GM18505 (cell line): ENCODE results near the gene POLR2F.
"Not testable (repeated sequence)": the region's sequence is repeated elsewhere in the genome, so short reads cannot be mapped to it uniquely, and the experiment has no call there.

Experiments used
- ATAC-seq: cut with Tn5 transposase; IDR thresholded peaks from one replicate; pipeline ENCODE4 v1.9.1; 2021; ENCODE audit not compliant: unreplicated experiment
- POLR2A ChIP-seq: IDR thresholded peaks from 4 replicates; pipeline ENCODE4 v1.6.1; 2011; ENCODE audit warnings: borderline replicate concordance; ENCODE audit not compliant: insufficient read depth, insufficient read length; ENCODE audit errors: extremely low read depth

Gene POLR2F

DNA sequence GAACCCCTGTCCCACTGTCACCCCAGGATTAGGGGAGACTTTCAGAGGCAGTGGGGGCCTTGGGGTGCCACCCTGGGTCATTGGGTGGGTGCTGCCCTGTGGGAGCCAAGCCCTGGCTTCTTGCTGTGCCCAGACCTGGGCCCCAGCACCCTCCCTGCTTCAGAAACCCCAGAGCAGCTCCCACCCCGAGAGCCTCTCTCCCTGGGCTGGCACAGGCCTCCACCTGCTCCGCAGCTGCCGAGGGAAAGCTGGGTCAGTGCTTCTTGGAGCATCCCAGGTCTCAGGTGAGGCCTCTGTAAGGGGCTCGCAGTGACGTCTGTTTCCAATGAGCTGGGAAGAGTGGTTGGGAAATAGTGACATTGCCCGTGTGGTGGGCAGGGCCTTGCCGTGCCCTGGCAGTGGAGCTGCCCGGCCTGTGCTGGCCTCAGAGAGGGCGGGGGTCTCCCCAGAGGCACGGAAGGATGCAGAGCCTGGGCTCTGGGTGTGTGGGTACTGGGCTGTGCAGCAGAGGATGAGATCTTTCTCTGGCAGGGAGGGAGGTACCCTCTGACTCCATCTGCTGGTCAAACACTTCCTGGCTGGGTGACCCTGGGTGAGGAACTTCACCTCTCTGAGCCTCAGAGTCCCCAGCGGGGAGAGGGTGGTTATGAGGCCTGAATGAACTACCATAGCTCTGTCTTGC lies 23.1 kb upstream of the POLR2F start:
- ATAC-seq = no peak
- TF ChIP-seq POLR2A = no peak

DNA sequence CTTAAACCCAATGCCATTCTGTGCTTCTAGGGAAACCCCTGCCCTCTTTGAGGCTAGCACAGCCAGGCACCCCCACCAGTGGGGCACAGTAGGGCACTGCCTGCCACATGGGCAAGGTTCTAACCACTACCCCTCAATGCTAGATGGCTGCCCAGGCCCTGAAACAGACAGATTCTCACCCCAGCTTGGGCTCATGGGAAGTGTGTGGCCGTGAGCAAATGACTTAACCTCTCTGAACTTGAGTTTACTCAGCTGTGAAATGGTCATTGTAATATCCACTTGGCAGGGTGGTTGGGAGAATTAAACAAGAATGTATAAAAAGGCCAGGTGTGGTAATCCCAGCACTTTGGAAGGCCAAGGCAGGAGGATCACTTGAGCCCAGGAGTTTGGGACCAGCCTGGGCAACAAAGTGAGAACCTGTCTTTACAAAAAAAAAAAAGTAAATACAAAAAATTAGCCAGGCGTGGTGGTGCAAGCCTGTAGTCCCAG lies 22.5 kb upstream of the POLR2F start:
- no peak for ATAC-seq
- no peak for TF ChIP-seq POLR2A

DNA sequence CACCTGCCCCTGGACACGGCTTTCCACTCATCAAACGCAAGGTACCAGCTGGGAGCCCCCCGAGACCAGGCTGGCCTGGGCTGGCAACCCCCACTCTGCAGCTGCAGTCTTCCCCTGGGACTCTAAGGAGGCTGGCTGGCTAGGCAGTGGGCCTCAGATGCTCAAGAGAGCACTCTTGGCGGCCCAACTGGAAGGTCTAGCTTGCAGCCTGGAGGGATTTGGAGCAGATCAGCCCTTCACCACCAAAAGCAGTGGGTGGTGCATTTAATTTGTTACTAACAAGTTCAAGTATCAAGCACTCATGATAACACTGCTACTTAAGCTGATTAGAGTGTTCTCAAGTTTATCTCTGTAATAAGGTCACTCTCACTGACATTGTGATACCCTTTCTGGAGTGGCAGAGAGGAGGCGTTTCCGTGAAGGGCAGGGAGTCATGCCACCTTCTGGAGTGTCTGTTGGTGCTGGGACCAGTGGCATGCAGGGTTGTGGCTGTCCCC lies 21.6 kb upstream of the POLR2F start:
- no peak for ATAC-seq
- TF ChIP-seq POLR2A = no peak

DNA sequence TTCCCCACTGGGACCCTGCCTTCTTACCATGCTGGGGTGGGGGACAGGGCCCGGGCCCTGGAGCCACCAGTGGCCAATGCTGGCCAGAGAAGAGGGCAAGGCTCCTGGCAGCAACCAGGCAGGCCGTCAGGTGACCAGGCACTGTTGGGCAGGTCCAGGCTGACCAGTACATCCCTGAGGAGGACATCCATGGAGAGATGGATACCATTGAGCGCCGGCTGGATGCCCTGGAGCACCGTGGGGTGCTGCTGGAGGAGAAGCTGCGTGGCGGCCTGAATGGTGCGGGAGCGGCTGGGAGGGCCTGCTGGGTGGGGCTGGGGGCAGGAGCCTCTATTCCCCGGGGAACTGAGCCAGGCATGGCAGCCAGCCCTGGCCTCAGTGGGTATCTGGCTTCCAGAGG lies 21.1 kb upstream of the POLR2F start:
- ATAC-seq = no peak
- no peak for TF ChIP-seq POLR2A

DNA sequence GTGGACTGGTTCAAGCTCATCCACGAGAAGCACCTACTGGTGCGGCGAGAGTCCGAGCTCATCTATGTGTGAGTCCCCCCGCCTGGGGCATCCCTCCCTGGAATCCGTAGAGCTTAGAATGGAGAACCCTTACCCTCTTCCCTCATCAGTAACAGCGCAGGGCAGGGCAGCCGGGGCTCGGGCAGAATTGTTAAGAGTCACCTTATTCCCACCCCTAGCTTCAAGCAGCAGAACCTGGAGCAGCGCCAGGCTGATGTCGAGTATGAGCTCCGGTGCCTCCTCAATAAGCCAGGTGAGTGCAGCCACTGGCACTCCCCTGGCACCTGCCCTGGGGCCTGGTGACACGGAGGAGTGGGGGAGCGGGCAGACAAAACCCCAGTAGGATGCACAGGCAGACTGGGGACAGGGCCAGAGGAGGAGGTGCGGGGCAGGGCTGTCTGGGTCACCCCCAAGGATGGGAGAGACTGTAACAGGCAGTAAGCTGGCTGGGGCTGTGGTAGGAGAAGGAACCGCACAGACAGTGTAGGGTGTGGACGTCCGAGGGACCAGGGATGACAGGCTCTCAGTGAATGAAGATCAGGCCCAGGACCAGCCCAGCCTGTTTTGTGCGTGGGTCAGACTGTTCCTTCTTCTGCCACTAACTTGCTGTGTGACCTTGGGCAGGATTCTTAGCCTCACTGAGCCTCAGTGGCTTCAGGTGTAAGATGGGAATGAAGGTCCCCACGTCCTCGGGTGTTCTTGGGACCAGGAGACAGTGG lies 20.5 kb upstream of the POLR2F start:
- ATAC-seq = no peak
- no peak for TF ChIP-seq POLR2A

DNA sequence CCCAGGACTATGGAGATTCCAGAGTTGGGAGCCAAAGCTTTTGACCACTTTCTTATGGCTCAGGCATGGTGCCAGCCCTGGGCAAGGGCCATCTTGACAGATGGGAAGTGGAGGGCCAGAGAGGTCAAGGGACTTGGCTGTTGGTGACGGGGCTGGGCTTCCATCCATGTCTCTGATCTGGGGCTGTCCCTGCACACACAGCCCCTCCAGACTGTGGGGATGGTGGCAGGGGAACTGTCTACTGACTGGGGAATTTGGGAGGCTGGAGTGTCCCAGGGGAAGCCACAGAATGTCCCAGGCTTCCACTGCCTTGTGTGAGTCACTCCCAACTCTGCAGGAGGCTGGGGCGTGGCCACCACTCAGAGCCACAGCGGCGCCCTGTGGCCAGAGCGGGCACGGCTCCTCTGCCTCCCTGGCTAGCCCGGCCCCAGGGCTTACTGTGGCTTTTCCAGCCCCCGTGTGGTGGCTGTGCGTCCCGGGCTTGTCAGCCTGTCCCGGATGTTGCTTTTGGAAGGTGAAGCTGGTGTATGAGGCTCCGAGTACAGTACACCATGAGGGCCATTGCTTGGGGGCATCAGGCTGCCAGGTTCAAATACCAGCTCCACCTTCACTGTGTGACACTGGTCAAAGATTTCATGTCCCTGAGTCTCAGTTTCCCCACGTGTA lies 19.7 kb upstream of the POLR2F start:
- no peak for TF ChIP-seq POLR2A
- peak; percentile 71 for ATAC-seq

DNA sequence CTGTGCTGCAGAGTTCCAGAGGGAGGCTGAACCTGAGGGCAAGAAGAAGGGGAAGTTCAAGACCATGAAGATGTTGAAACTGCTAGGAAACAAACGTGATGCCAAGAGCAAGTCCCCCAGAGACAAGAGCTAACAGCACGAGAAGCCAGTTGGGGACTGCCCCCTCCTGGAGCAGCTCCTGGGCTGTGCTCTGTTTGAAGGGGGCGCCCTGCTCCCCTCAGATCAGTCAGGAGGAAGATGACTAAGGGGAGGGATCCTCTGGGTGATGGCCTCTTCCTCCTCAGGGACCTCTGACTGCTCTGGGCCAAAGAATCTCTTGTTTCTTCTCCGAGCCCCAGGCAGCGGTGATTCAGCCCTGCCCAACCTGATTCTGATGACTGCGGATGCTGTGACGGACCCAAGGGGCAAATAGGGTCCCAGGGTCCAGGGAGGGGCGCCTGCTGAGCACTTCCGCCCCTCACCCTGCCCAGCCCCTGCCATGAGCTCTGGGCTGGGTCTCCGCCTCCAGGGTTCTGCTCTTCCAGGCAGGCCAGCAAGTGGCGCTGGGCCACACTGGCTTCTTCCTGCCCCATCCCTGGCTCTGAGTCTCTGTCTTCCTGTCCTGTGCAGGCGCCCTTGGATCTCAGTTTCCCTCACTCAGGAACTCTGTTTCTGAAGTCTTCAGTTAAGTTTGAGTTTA lies 12.7 kb upstream of the POLR2F start:
- TF ChIP-seq POLR2A = no peak
- no peak for ATAC-seq

DNA sequence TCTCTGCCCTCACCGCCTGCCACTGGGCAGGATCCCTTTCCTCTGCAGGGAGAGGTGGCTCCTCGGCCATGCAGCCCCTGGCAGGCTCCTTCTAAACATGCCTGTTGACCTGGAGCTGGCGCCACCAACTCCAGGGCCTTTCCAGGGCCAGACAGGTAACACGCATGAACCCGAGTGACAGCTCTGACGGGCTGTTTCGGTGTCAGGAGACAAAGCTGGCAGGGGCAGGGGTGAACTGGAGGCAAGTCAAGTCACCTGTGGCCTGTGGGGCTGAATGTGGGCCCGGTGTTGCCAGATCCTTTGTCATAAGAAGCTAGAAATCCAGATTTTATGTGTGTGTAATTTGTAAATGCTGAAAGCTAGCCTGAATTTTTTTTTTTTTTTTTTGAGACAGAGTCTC lies 11.4 kb upstream of the POLR2F start:
- no peak for ATAC-seq
- no peak for TF ChIP-seq POLR2A

DNA sequence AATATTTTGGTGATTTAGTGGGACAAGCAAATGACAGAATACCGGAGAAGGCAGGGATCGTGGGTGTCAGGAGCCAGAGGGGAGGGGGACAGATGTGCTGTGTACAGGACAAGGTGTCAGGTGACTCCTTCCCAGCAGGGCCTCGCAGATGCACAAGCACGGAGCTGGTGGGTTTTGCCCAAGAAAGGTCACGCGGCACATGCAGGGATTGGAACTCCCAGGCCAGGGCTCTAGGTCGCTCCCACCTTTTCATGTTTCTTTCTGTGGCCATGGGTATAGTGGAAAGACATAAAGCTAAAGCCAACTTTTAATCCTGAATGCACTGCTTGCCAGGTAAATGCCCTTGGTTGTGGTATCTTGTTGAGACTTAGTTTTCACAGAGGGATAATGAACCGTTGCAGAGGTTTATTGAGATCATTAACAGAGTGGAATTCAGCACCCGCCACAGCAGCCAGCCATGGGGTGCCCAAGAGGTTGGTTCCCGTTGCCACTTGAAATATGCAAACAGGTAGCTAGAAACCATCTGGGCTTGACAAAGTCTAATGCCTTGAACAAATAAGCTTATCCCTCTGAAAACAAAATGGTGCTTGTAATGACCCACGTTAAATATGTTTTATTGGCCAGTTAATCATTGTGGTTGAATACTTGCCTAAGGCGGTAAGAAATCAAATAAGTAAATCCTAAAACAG lies 10.2 kb upstream of the POLR2F start:
- no peak for ATAC-seq
- TF ChIP-seq POLR2A = no peak

DNA sequence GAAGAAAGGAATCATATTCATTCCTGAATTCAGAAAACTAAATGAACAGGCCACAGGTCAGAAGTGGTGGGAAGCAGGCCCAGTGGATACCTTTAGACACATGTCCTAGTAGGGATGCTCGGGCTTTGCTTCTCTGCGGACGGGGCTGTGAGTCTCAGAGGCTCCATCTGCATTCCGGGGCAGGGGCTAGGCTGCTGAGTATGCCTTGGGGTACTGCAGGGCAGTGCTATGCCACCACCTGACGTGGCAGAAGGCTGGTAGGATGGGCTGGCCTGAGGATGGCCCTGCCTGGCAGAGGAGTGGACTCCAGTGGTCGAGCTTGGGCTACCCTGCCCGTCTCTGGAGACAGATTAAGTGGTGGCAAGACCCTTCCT lies 9.7 kb upstream of the POLR2F start:
- no peak for TF ChIP-seq POLR2A
- no peak for ATAC-seq

DNA sequence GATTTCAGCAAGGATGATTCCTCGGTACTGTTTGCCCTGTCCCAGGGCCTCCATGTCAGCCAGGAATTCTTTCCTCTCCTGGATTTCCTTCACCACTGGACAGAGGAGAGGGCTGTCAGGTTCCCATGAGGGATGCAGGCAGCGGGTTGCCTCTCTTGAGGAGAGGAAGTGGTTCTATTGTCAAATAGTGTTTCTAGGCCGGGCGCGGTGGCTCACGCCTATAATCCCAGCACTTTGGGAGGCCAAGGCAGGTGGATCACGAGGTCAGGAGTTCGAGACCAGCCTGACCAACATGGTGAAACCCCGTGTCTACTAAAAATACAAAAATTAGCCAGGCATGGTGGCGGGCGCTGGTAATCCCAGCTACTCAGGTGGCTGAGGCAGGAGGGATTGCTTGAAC lies 9.1 kb upstream of the POLR2F start:
- ATAC-seq = not testable (repeated sequence)

DNA sequence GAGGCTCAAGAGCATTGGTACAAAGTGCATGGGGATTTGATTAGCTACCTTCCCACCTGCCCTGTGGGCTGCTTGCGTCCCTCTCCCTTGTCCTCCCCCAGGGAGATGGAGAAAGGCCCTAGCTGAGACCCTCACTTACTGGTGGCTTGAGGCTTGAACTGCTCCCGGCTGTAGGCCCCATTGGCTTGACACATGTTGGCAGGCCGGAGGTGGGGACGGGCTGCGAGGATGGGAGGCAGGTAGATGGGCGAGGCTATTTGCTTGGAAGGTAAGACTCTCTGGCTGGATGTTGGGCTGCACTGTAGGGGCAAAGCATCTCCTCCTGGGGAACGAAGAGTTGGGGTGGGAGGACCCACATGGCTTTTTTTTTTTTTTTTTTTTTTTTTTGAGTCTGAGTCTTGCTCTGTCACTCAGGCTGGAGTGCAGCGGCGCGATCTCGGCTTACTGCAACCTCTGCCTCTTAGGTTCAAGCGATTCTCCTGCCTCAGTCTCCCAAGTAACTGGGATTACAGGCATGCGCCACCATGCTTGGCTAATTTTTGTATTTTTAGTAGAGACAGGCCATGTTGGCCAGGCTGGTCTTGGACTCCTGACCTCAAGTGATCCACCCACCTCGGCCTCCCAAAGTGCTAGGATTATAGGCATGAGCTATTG lies 6.2 kb upstream of the POLR2F start:
- not testable (repeated sequence) for ATAC-seq
